IMR-90 (cell line): Measurements from ENCODE around the gene RFX4. TPM values are rescaled to one million over a fixed set of nuclear protein-coding genes. Genes with fewer than 3 reads are reported as not detected.

Experiments used
- ATAC-seq: fragments of 200-7000 bp; cut with Tn5 transposase; 2 replicates; pipeline ENCODE4 v1.9.1; 2020; ENCODE audit warnings: low read depth, mild to moderate bottlenecking, moderate library complexity
- BruUV-seq: library from RNA; stranded (reverse); fragments of 400-500 nt; replicated peaks from 2 replicates; lab custom pipeline; 2021; lab: Mats Ljungman, UMichigan
- CTCF ChIA-PET: fragments of 300-600 bp; formaldehyde crosslinking; extraction: SDS; loops from one replicate; lab custom pipeline; 2021; ENCODE audit warnings: antibody characterized with exemption; lab: Yijun Ruan, JAX
- POLR2A ChIA-PET: fragments of 300-600 bp; sonication (Branson Sonifier 250); formaldehyde crosslinking; loops from one replicate; lab custom pipeline; 2022; ENCODE audit warnings: antibody characterized with exemption; ENCODE audit not compliant: unreplicated experiment; lab: Charles Lee
- DNase-seq: peaks from one replicate; pipeline ENCODE4 v3.0.0; 2013
- H2AFZ ChIP-seq: replicated peaks from 2 replicates; pipeline ENCODE3; 2013; ENCODE audit warnings: low read length, mild to moderate bottlenecking; ENCODE audit not compliant: poor library complexity
- H2AK5ac ChIP-seq: 2 replicates; pipeline ENCODE4 v1.6.1; 2013; ENCODE audit warnings: low read depth, low read length, inconsistent platforms
- H2AK9ac ChIP-seq: replicated peaks from 2 replicates; pipeline ENCODE3; 2013; ENCODE audit warnings: mild to moderate bottlenecking, low read depth, low read length, moderate library complexity; ENCODE audit not compliant: poor library complexity
- H2BK120ac ChIP-seq: 2 replicates; pipeline ENCODE4 v1.6.1; 2013; ENCODE audit warnings: low read depth, low read length, inconsistent platforms
- H2BK15ac ChIP-seq: 3 replicates; pipeline ENCODE4 v1.6.1; 2013; ENCODE audit warnings: low read depth, low read length, inconsistent platforms
- H2BK20ac ChIP-seq: 2 replicates; pipeline ENCODE4 v1.6.1; 2013; ENCODE audit warnings: low read depth, mild to moderate bottlenecking, inconsistent platforms, low read length, moderate library complexity
- H2BK5ac ChIP-seq: 2 replicates; pipeline ENCODE4 v1.6.1; 2013; ENCODE audit warnings: mild to moderate bottlenecking, low read depth, low read length, inconsistent platforms; ENCODE audit not compliant: poor library complexity, severe bottlenecking
- H3K14ac ChIP-seq: replicated peaks from 2 replicates; pipeline ENCODE4 v1.6.1; 2013; ENCODE audit warnings: low read depth, low read length, inconsistent platforms
- H3K18ac ChIP-seq: 2 replicates; pipeline ENCODE4 v1.6.1; 2013; ENCODE audit warnings: low read depth, low read length, control low read depth
- H3K23ac ChIP-seq: 2 replicates; pipeline ENCODE4 v1.6.1; 2013; ENCODE audit warnings: low read depth, low read length, inconsistent platforms
- H3K27ac ChIP-seq: 2 replicates; pipeline ENCODE4 v1.5.1; 2013; ENCODE audit warnings: mild to moderate bottlenecking, control low read depth, low read length; ENCODE audit not compliant: insufficient read depth
- H3K27me3 ChIP-seq: 2 replicates; pipeline ENCODE4 v1.6.1; 2013; ENCODE audit warnings: low read length; ENCODE audit not compliant: control insufficient read depth, insufficient read depth
- H3K36me3 ChIP-seq: 2 replicates; pipeline ENCODE4 v1.6.1; 2013; ENCODE audit warnings: low read length, mixed read lengths; ENCODE audit not compliant: control insufficient read depth, insufficient read depth
- H3K4ac ChIP-seq: 2 replicates; pipeline ENCODE4 v1.6.1; 2013; ENCODE audit warnings: low read depth, low read length, inconsistent platforms
- H3K4me1 ChIP-seq: 2 replicates; pipeline ENCODE4 v1.6.1; 2013; ENCODE audit warnings: low read length, mixed read lengths; ENCODE audit not compliant: control insufficient read depth, insufficient read depth
- H3K4me2 ChIP-seq: 2 replicates; pipeline ENCODE4 v1.6.1; 2013; ENCODE audit warnings: low read depth, mild to moderate bottlenecking, control low read depth, low read length, moderate library complexity
- H3K4me3 ChIP-seq: 2 replicates; pipeline ENCODE4 v1.5.1; 2013; ENCODE audit warnings: low read depth, mild to moderate bottlenecking, control low read depth, low read length, moderate library complexity; ENCODE audit not compliant: insufficient read depth
- H3K56ac ChIP-seq: 2 replicates; pipeline ENCODE4 v1.6.1; 2013; ENCODE audit warnings: low read length, inconsistent platforms; ENCODE audit not compliant: insufficient read depth; ENCODE audit errors: extremely low read depth
- H3K79me1 ChIP-seq, 2 experiments: 2 replicates each; pipeline ENCODE4 v1.6.1; 2013; ENCODE audit warnings: low read length in 2 of 2, inconsistent platforms in 1 of 2, low read depth in 1 of 2
- H3K9ac ChIP-seq: 2 replicates; pipeline ENCODE4 v1.6.1; 2013; ENCODE audit warnings: low read depth, low read length, control low read depth
- H3K9me1 ChIP-seq: 2 replicates; pipeline ENCODE4 v1.6.1; 2013; ENCODE audit warnings: low read length, inconsistent platforms; ENCODE audit not compliant: insufficient read depth
- H3K9me3 ChIP-seq: 2 replicates; pipeline ENCODE4 v1.6.1; 2013; ENCODE audit warnings: low read length; ENCODE audit not compliant: control insufficient read depth, insufficient read depth
- H4K20me1 ChIP-seq: 2 replicates; pipeline ENCODE4 v1.6.1; 2013; ENCODE audit warnings: low read length, inconsistent platforms; ENCODE audit not compliant: insufficient read depth
- H4K5ac ChIP-seq: 2 replicates; pipeline ENCODE4 v1.6.1; 2013; ENCODE audit warnings: mild to moderate bottlenecking, low read depth, low read length, control low read depth
- H4K8ac ChIP-seq, 2 experiments: 2 replicates each; pipeline ENCODE4 v1.6.1; 2013; ENCODE audit warnings: low read depth in 2 of 2, low read length in 2 of 2, control low read depth in 1 of 2, inconsistent platforms in 1 of 2
- H4K91ac ChIP-seq: 2 replicates; pipeline ENCODE4 v1.6.1; 2013; ENCODE audit warnings: low read depth, low read length, inconsistent platforms; ENCODE audit not compliant: insufficient read depth
- CEBPB ChIP-seq: IDR thresholded peaks from 2 replicates; pipeline ENCODE4 v1.6.1; 2012; ENCODE audit warnings: low read depth, low read length, improper control_type of control experiment
- NFE2L2 ChIP-seq: fragments of 150-350 bp; IDR thresholded peaks from 2 replicates; pipeline ENCODE4 v1.6.1; 2016; ENCODE audit warnings: low read depth, mild to moderate bottlenecking, low read length
- RAD21 ChIP-seq: IDR thresholded peaks from 2 replicates; pipeline ENCODE4 v1.6.1; 2012; ENCODE audit warnings: low read length, improper control_type of control experiment
- RFX5 ChIP-seq: IDR thresholded peaks from 2 replicates; pipeline ENCODE4 v1.8.0; 2012; ENCODE audit warnings: low read depth, mild to moderate bottlenecking, low read length, moderate library complexity
- SMC3 ChIP-seq: fragments of 150-350 bp; IDR thresholded peaks from 2 replicates; pipeline ENCODE4 v1.6.1; 2016; ENCODE audit warnings: low read depth, mild to moderate bottlenecking, antibody characterized with exemption, low read length, moderate library complexity
- WGBS, 2 experiments: methylation state at CpG; one replicate each; pipeline versions ENCODE4 v1.1.5 to v1.1.7; 2013; ENCODE audit warnings: missing lambda C conversion rate in 2 of 2; ENCODE audit not compliant: insufficient read length in 1 of 2; ENCODE audit errors: extremely low coverage in 2 of 2; 5-methylcytosine and 5-hydroxymethylcytosine counted together
- dilution Hi-C: fragments of 300-500 bp; cut with HindIII; formaldehyde crosslinking; loops from one replicate; pipeline ENCODE4 v1.14.3; 2018; ENCODE audit warnings: low sequenced_read_pairs; ENCODE audit not compliant: unreplicated experiment
- in situ Hi-C: fragments of 300-500 bp; cut with MboI; formaldehyde crosslinking; loops from 3 replicates; pipeline ENCODE4 v1.14.3; 2019; ENCODE audit warnings: low sequenced_read_pairs, inconsistent platforms, mixed read lengths
- intact Hi-C: fragments of 100-400 bp; cut with micrococcal nuclease; formaldehyde crosslinking; loops from 2 replicates; pipeline ENCODE4 v1.10.0; 2022
- polyA plus RNA-seq, 3 experiments: library from polyadenylated mRNA; depleted of rRNA; stranded (reverse); fragments of >200 nt; gene quantifications; 2 replicates each; pipeline ENCODE4 v1.2.3, GENCODE V29; 2012; ENCODE audit warnings: low replicate concordance in 1 of 3
- total RNA-seq: library from RNA; depleted of rRNA; stranded (reverse); fragments of >200 nt; gene quantifications from 2 replicates; pipeline ENCODE4 v1.2.3, GENCODE V29; 2012
- TF ChIP-seq, protein P1 (sequence below): fragments of 150-350 bp; IDR thresholded peaks from 2 replicates; pipeline ENCODE4 v1.6.1; 2017; ENCODE audit warnings: mild to moderate bottlenecking, antibody characterized with exemption, low read length, low read depth
- TF ChIP-seq, protein P2 (sequence below): conservative IDR thresholded peaks from 2 replicates; pipeline ENCODE4 v1.5.1; 2012; ENCODE audit warnings: mild to moderate bottlenecking, low read depth, low read length, improper control_type of control experiment
- TF ChIP-seq, protein P3 (sequence below): fragments of 150-350 bp; IDR thresholded peaks from 2 replicates; pipeline ENCODE4 v1.6.1; 2016; ENCODE audit warnings: low read depth, mild to moderate bottlenecking, low read length, moderate library complexity, borderline replicate concordance

RFX4 gene
- total and polyA plus RNA-seq, 2 of the 4 experiments (the other 2 are of a cell fraction) = not detected

DNA sequence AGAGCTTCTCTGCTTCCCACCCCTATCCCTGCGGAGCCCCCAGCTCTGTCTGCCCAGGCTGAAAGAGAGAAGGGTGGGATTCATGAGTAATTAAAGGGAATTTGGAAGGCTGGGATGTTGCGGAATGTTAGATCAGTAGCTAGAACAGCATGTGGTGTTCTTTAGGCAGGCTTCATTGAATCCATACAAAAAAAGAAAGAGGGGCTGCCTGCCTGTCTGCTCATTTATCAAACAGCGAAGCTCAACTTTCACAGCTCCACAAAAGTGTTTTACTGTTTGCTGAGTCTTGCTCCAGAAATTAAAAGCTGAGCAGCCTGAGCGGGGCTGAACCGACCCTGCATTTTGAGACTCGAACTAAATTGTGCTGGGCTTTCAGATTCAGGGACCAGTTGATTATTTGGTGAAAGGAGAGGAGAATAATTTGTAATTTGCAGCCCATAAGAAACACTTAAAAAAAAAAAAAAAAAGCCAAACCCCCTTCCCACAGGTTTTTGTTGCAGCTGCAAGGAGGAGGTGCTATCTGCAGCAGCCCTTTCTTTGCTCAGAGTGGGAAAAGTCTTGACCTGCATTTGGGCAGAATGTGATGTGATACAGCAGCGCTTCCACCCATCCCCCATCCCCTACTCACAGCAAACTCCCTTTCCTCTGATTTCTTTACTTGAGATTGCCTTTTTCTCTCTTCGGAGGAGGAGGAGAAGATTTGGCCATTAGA lies 89.7 kb downstream of the RFX4 start:
- Histone ChIP-seq H3K4me1 (no peaks in the 10 kb centered on the region), H3K9me3 (no peaks in the 10 kb centered on the region), H4K8ac (no peak overlapping the region), H3K4ac (no peak overlapping the region), H2AK9ac (no peak overlapping the region), H3K4me3 (no peak overlapping the region), H4K20me1 (no peaks in the 10 kb centered on the region), H3K9ac (no peak overlapping the region), H3K27me3 (peaks cover 16% of the 10 kb centered on the region), H3K4me2 (no peak overlapping the region), H2BK20ac (no peak overlapping the region), H3K23ac (no peak overlapping the region), H3K18ac (no peak overlapping the region), H3K14ac (no peak overlapping the region), H3K79me1 (no peaks in the 10 kb centered on the region), H4K5ac (no peak overlapping the region), H4K91ac (no peak overlapping the region), H2BK5ac (no peak overlapping the region), H2BK15ac (no peak overlapping the region), H2AFZ (no peak overlapping the region), H2BK120ac (no peak overlapping the region), H3K9me1 (no peaks in the 10 kb centered on the region), H3K56ac (no peak overlapping the region), H2AK5ac (no peak overlapping the region), H3K36me3 (no peaks in the 10 kb centered on the region), H3K27ac (no peak overlapping the region)
- no peak for TF ChIP-seq RFX5
- TF ChIP-seq, protein P1, sequence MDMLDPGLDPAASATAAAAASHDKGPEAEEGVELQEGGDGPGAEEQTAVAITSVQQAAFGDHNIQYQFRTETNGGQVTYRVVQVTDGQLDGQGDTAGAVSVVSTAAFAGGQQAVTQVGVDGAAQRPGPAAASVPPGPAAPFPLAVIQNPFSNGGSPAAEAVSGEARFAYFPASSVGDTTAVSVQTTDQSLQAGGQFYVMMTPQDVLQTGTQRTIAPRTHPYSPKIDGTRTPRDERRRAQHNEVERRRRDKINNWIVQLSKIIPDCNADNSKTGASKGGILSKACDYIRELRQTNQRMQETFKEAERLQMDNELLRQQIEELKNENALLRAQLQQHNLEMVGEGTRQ = no peak
- TF ChIP-seq, protein P2, sequence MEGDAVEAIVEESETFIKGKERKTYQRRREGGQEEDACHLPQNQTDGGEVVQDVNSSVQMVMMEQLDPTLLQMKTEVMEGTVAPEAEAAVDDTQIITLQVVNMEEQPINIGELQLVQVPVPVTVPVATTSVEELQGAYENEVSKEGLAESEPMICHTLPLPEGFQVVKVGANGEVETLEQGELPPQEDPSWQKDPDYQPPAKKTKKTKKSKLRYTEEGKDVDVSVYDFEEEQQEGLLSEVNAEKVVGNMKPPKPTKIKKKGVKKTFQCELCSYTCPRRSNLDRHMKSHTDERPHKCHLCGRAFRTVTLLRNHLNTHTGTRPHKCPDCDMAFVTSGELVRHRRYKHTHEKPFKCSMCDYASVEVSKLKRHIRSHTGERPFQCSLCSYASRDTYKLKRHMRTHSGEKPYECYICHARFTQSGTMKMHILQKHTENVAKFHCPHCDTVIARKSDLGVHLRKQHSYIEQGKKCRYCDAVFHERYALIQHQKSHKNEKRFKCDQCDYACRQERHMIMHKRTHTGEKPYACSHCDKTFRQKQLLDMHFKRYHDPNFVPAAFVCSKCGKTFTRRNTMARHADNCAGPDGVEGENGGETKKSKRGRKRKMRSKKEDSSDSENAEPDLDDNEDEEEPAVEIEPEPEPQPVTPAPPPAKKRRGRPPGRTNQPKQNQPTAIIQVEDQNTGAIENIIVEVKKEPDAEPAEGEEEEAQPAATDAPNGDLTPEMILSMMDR = no peak
- TF ChIP-seq RAD21 = no peak
- TF ChIP-seq, protein P3, sequence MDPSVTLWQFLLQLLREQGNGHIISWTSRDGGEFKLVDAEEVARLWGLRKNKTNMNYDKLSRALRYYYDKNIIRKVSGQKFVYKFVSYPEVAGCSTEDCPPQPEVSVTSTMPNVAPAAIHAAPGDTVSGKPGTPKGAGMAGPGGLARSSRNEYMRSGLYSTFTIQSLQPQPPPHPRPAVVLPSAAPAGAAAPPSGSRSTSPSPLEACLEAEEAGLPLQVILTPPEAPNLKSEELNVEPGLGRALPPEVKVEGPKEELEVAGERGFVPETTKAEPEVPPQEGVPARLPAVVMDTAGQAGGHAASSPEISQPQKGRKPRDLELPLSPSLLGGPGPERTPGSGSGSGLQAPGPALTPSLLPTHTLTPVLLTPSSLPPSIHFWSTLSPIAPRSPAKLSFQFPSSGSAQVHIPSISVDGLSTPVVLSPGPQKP = no peak
- no peak for TF ChIP-seq NFE2L2
- no peak for TF ChIP-seq CEBPB
- no peak for TF ChIP-seq SMC3
- in situ Hi-C loops = no loop called here
- intact Hi-C loops = no loop called here
- WGBS, 2 experiments = no CpG with 5 or more reads among the region's 8 CpGs
- DNase-seq (no peak), ATAC-seq (no peak)
- BruUV-seq = no TSS peak
- CTCF ChIA-PET = interaction anchor here (0.6 to 1.2 kb wide), 3 partner anchors 56 to 976 kb away, joined by 3 to 4 read pairs (median 4); no protein-coding TSS in a partner anchor
- dilution Hi-C loops = no loop called here
- POLR2A ChIA-PET = no interaction called here
